Endothelial cell of umbilical vein (primary cell): Measurements from ENCODE around the gene NTSR1.

ENCODE experiments used
- EZH2 ChIP-seq: IDR thresholded peaks from 2 replicates; pipeline ENCODE4 v1.6.1; 2012; ENCODE audit warnings: borderline replicate concordance, low read depth, mild to moderate bottlenecking, moderate library complexity, low read length, inconsistent platforms; ENCODE audit not compliant: severe bottlenecking
- JUN ChIP-seq: IDR thresholded peaks from 2 replicates; pipeline ENCODE4 v1.6.1; 2011; ENCODE audit warnings: borderline replicate concordance, low read depth; ENCODE audit not compliant: insufficient read length, insufficient read depth
- MYC ChIP-seq: IDR thresholded peaks from one replicate; pipeline ENCODE4 v1.6.1; 2011; ENCODE audit warnings: mild to moderate bottlenecking, low read depth, low read length
- POLR2A ChIP-seq: IDR thresholded peaks from 2 replicates; pipeline ENCODE4 v1.6.1; 2012; ENCODE audit warnings: low read depth, mild to moderate bottlenecking, control low read depth, low read length
- POLR2AphosphoS5 ChIP-seq: IDR thresholded peaks from 2 replicates; pipeline ENCODE4 v1.6.1; 2012; ENCODE audit warnings: low read depth, mild to moderate bottlenecking, control low read depth, low read length, moderate library complexity; ENCODE audit not compliant: insufficient read depth
- TF ChIP-seq, protein P1 (sequence below), 2 donors: IDR thresholded peaks; 1 replicate in 1 of 2; 2 replicates in 1 of 2; pipeline ENCODE4 v1.5.1; 2011; ENCODE audit warnings: low read length in 2 of 2, mild to moderate bottlenecking in 2 of 2, moderate library complexity in 2 of 2, control low read depth in 1 of 2, inconsistent platforms in 1 of 2, low read depth in 1 of 2; ENCODE audit not compliant: insufficient read depth in 1 of 2; ENCODE audit errors: extremely low read depth in 1 of 2
- TF ChIP-seq, protein P2 (sequence below): IDR thresholded peaks from 2 replicates; pipeline ENCODE4 v1.6.1; 2011; ENCODE audit not compliant: insufficient read depth, insufficient read length

- TF ChIP-seq, protein P1, sequence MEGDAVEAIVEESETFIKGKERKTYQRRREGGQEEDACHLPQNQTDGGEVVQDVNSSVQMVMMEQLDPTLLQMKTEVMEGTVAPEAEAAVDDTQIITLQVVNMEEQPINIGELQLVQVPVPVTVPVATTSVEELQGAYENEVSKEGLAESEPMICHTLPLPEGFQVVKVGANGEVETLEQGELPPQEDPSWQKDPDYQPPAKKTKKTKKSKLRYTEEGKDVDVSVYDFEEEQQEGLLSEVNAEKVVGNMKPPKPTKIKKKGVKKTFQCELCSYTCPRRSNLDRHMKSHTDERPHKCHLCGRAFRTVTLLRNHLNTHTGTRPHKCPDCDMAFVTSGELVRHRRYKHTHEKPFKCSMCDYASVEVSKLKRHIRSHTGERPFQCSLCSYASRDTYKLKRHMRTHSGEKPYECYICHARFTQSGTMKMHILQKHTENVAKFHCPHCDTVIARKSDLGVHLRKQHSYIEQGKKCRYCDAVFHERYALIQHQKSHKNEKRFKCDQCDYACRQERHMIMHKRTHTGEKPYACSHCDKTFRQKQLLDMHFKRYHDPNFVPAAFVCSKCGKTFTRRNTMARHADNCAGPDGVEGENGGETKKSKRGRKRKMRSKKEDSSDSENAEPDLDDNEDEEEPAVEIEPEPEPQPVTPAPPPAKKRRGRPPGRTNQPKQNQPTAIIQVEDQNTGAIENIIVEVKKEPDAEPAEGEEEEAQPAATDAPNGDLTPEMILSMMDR (IDR thresholded peaks at IDR 0.05; ENCODE audit: extremely low read depth in 1 of 2, insufficient read depth in 1 of 2, low read depth in 1 of 2, low read length in 2 of 2), result no peak
- TF ChIP-seq POLR2A (no peak), EZH2 (no peak), JUN (no peak), POLR2AphosphoS5 (no peak), MYC (no peak)
- TF ChIP-seq, protein P2, sequence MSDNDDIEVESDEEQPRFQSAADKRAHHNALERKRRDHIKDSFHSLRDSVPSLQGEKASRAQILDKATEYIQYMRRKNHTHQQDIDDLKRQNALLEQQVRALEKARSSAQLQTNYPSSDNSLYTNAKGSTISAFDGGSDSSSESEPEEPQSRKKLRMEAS, result no peak
These were observed 23.7 kb upstream of the NTSR1 start for GRCh38 chr20:62684981-62685380.
